IMR-90 (cell line): ENCODE data around the gene ERICH2. TPM values are rescaled to one million over a fixed set of nuclear protein-coding genes. Genes with fewer than 3 reads are reported as not detected.

Experiments
- ATAC-seq: fragments of 200-7000 bp; cut with Tn5 transposase; 2 replicates; pipeline ENCODE4 v1.9.1; 2020; ENCODE audit warnings: low read depth, mild to moderate bottlenecking, moderate library complexity
- BruUV-seq: library from RNA; stranded (reverse); fragments of 400-500 nt; replicated peaks from 2 replicates; lab custom pipeline; 2021; lab: Mats Ljungman, UMichigan
- CTCF ChIA-PET: fragments of 300-600 bp; formaldehyde crosslinking; extraction: SDS; loops from one replicate; lab custom pipeline; 2021; ENCODE audit warnings: antibody characterized with exemption; lab: Yijun Ruan, JAX
- POLR2A ChIA-PET: fragments of 300-600 bp; sonication (Branson Sonifier 250); formaldehyde crosslinking; loops from one replicate; lab custom pipeline; 2022; ENCODE audit warnings: antibody characterized with exemption; ENCODE audit not compliant: unreplicated experiment; lab: Charles Lee
- DNase-seq: peaks from one replicate; pipeline ENCODE4 v3.0.0; 2013
- H2AFZ ChIP-seq: replicated peaks from 2 replicates; pipeline ENCODE3; 2013; ENCODE audit warnings: low read length, mild to moderate bottlenecking; ENCODE audit not compliant: poor library complexity
- H2AK5ac ChIP-seq: 2 replicates; pipeline ENCODE4 v1.6.1; 2013; ENCODE audit warnings: low read depth, low read length, inconsistent platforms
- H2AK9ac ChIP-seq: replicated peaks from 2 replicates; pipeline ENCODE3; 2013; ENCODE audit warnings: mild to moderate bottlenecking, low read depth, low read length, moderate library complexity; ENCODE audit not compliant: poor library complexity
- H2BK120ac ChIP-seq: 2 replicates; pipeline ENCODE4 v1.6.1; 2013; ENCODE audit warnings: low read depth, low read length, inconsistent platforms
- H2BK15ac ChIP-seq: 3 replicates; pipeline ENCODE4 v1.6.1; 2013; ENCODE audit warnings: low read depth, low read length, inconsistent platforms
- H2BK20ac ChIP-seq: 2 replicates; pipeline ENCODE4 v1.6.1; 2013; ENCODE audit warnings: low read depth, mild to moderate bottlenecking, inconsistent platforms, low read length, moderate library complexity
- H2BK5ac ChIP-seq: 2 replicates; pipeline ENCODE4 v1.6.1; 2013; ENCODE audit warnings: mild to moderate bottlenecking, low read depth, low read length, inconsistent platforms; ENCODE audit not compliant: poor library complexity, severe bottlenecking
- H3K14ac ChIP-seq: replicated peaks from 2 replicates; pipeline ENCODE4 v1.6.1; 2013; ENCODE audit warnings: low read depth, low read length, inconsistent platforms
- H3K18ac ChIP-seq: 2 replicates; pipeline ENCODE4 v1.6.1; 2013; ENCODE audit warnings: low read depth, low read length, control low read depth
- H3K23ac ChIP-seq: 2 replicates; pipeline ENCODE4 v1.6.1; 2013; ENCODE audit warnings: low read depth, low read length, inconsistent platforms
- H3K27ac ChIP-seq: 2 replicates; pipeline ENCODE4 v1.5.1; 2013; ENCODE audit warnings: mild to moderate bottlenecking, control low read depth, low read length; ENCODE audit not compliant: insufficient read depth
- H3K27me3 ChIP-seq: 2 replicates; pipeline ENCODE4 v1.6.1; 2013; ENCODE audit warnings: low read length; ENCODE audit not compliant: control insufficient read depth, insufficient read depth
- H3K36me3 ChIP-seq: 2 replicates; pipeline ENCODE4 v1.6.1; 2013; ENCODE audit warnings: low read length, mixed read lengths; ENCODE audit not compliant: control insufficient read depth, insufficient read depth
- H3K4ac ChIP-seq: 2 replicates; pipeline ENCODE4 v1.6.1; 2013; ENCODE audit warnings: low read depth, low read length, inconsistent platforms
- H3K4me1 ChIP-seq: 2 replicates; pipeline ENCODE4 v1.6.1; 2013; ENCODE audit warnings: low read length, mixed read lengths; ENCODE audit not compliant: control insufficient read depth, insufficient read depth
- H3K4me2 ChIP-seq: 2 replicates; pipeline ENCODE4 v1.6.1; 2013; ENCODE audit warnings: low read depth, mild to moderate bottlenecking, control low read depth, low read length, moderate library complexity
- H3K4me3 ChIP-seq: 2 replicates; pipeline ENCODE4 v1.5.1; 2013; ENCODE audit warnings: low read depth, mild to moderate bottlenecking, control low read depth, low read length, moderate library complexity; ENCODE audit not compliant: insufficient read depth
- H3K56ac ChIP-seq: 2 replicates; pipeline ENCODE4 v1.6.1; 2013; ENCODE audit warnings: low read length, inconsistent platforms; ENCODE audit not compliant: insufficient read depth; ENCODE audit errors: extremely low read depth
- H3K79me1 ChIP-seq, 2 experiments: 2 replicates each; pipeline ENCODE4 v1.6.1; 2013; ENCODE audit warnings: low read length in 2 of 2, inconsistent platforms in 1 of 2, low read depth in 1 of 2
- H3K9ac ChIP-seq: 2 replicates; pipeline ENCODE4 v1.6.1; 2013; ENCODE audit warnings: low read depth, low read length, control low read depth
- H3K9me1 ChIP-seq: 2 replicates; pipeline ENCODE4 v1.6.1; 2013; ENCODE audit warnings: low read length, inconsistent platforms; ENCODE audit not compliant: insufficient read depth
- H3K9me3 ChIP-seq: 2 replicates; pipeline ENCODE4 v1.6.1; 2013; ENCODE audit warnings: low read length; ENCODE audit not compliant: control insufficient read depth, insufficient read depth
- H4K20me1 ChIP-seq: 2 replicates; pipeline ENCODE4 v1.6.1; 2013; ENCODE audit warnings: low read length, inconsistent platforms; ENCODE audit not compliant: insufficient read depth
- H4K5ac ChIP-seq: 2 replicates; pipeline ENCODE4 v1.6.1; 2013; ENCODE audit warnings: mild to moderate bottlenecking, low read depth, low read length, control low read depth
- H4K8ac ChIP-seq, 2 experiments: 2 replicates each; pipeline ENCODE4 v1.6.1; 2013; ENCODE audit warnings: low read depth in 2 of 2, low read length in 2 of 2, control low read depth in 1 of 2, inconsistent platforms in 1 of 2
- H4K91ac ChIP-seq: 2 replicates; pipeline ENCODE4 v1.6.1; 2013; ENCODE audit warnings: low read depth, low read length, inconsistent platforms; ENCODE audit not compliant: insufficient read depth
- CTCF ChIP-seq: conservative IDR thresholded peaks from 2 replicates; pipeline ENCODE4 v1.5.1; 2012; ENCODE audit warnings: mild to moderate bottlenecking, low read depth, low read length, improper control_type of control experiment
- FOS ChIP-seq: fragments of 150-350 bp; IDR thresholded peaks from 2 replicates; pipeline ENCODE4 v1.6.1; 2016; ENCODE audit warnings: low read depth, low read length
- MAFK ChIP-seq: IDR thresholded peaks from 2 replicates; pipeline ENCODE4 v1.6.1; 2012; ENCODE audit warnings: low read depth, low read length, improper control_type of control experiment
- MAZ ChIP-seq: IDR thresholded peaks from 2 replicates; pipeline ENCODE4 v1.6.1; 2012; ENCODE audit warnings: low read depth, mild to moderate bottlenecking, low read length, improper control_type of control experiment, moderate library complexity, borderline replicate concordance
- NFE2L2 ChIP-seq: fragments of 150-350 bp; IDR thresholded peaks from 2 replicates; pipeline ENCODE4 v1.6.1; 2016; ENCODE audit warnings: low read depth, mild to moderate bottlenecking, low read length
- POLR2A ChIP-seq: IDR thresholded peaks from 2 replicates; pipeline ENCODE4 v1.6.1; 2012; ENCODE audit warnings: mild to moderate bottlenecking, low read depth, low read length
- RCOR1 ChIP-seq: IDR thresholded peaks from 2 replicates; pipeline ENCODE4 v1.6.1; 2012; ENCODE audit warnings: mild to moderate bottlenecking, low read length, improper control_type of control experiment; ENCODE audit not compliant: insufficient replicate concordance
- RFX5 ChIP-seq: IDR thresholded peaks from 2 replicates; pipeline ENCODE4 v1.8.0; 2012; ENCODE audit warnings: low read depth, mild to moderate bottlenecking, low read length, moderate library complexity
- USF2 ChIP-seq: fragments of 150-350 bp; IDR thresholded peaks from 2 replicates; pipeline ENCODE4 v1.6.1; 2017; ENCODE audit warnings: mild to moderate bottlenecking, antibody characterized with exemption, low read length, low read depth
- WGBS, 2 experiments: methylation state at CpG; one replicate each; pipeline versions ENCODE4 v1.1.5 to v1.1.7; 2013; ENCODE audit warnings: missing lambda C conversion rate in 2 of 2; ENCODE audit not compliant: insufficient read length in 1 of 2; ENCODE audit errors: extremely low coverage in 2 of 2; 5-methylcytosine and 5-hydroxymethylcytosine counted together
- dilution Hi-C: fragments of 300-500 bp; cut with HindIII; formaldehyde crosslinking; loops from one replicate; pipeline ENCODE4 v1.14.3; 2018; ENCODE audit warnings: low sequenced_read_pairs; ENCODE audit not compliant: unreplicated experiment
- in situ Hi-C: fragments of 300-500 bp; cut with MboI; formaldehyde crosslinking; loops from 3 replicates; pipeline ENCODE4 v1.14.3; 2019; ENCODE audit warnings: low sequenced_read_pairs, inconsistent platforms, mixed read lengths
- intact Hi-C: fragments of 100-400 bp; cut with micrococcal nuclease; formaldehyde crosslinking; loops from 2 replicates; pipeline ENCODE4 v1.10.0; 2022
- polyA plus RNA-seq, 3 experiments: library from polyadenylated mRNA; depleted of rRNA; stranded (reverse); fragments of >200 nt; gene quantifications; 2 replicates each; pipeline ENCODE4 v1.2.3, GENCODE V29; 2012; ENCODE audit warnings: low replicate concordance in 1 of 3
- total RNA-seq: library from RNA; depleted of rRNA; stranded (reverse); fragments of >200 nt; gene quantifications from 2 replicates; pipeline ENCODE4 v1.2.3, GENCODE V29; 2012

Gene ERICH2
- total and polyA plus RNA-seq, 2 of the 4 experiments (the other 2 are of a cell fraction), result not detected

GRCh38 chr2:170830166-170830565 is 60.0 kb downstream of the ERICH2 start:
- Histone ChIP-seq H3K4me3 (no peak overlapping the region), H3K14ac (no peak overlapping the region), H4K5ac (no peak overlapping the region), H3K27me3 (peaks cover 12% of the 10 kb centered on the region), H3K9me1 (no peaks in the 10 kb centered on the region), H3K27ac (no peak overlapping the region), H2BK20ac (no peak overlapping the region), H3K4ac (no peak overlapping the region), H2BK5ac (no peak overlapping the region), H2AFZ (no peak overlapping the region), H3K18ac (no peak overlapping the region), H4K91ac (no peak overlapping the region), H4K8ac (no peak overlapping the region), H3K9me3 (no peaks in the 10 kb centered on the region), H3K4me2 (no peak overlapping the region), H2BK15ac (no peak overlapping the region), H2AK9ac (no peak overlapping the region), H3K56ac (no peak overlapping the region), H3K23ac (no peak overlapping the region), H3K79me1 (no peaks in the 10 kb centered on the region), H3K36me3 (no peaks in the 10 kb centered on the region), H3K9ac (no peak overlapping the region), H2AK5ac (no peak overlapping the region), H2BK120ac (no peak overlapping the region), H4K20me1 (no peaks in the 10 kb centered on the region), H3K4me1 (no peaks in the 10 kb centered on the region)
- CTCF ChIA-PET, result no interaction called here
- BruUV-seq, result no TSS peak
- no peak for ATAC-seq
- WGBS, 2 experiments, result 50% methylated on average over 1 of the region's 3 CpGs; no CpG with 5 or more reads in 1 of the 2 experiments
- intact Hi-C loops (no loop called here), in situ Hi-C loops (no loop called here), dilution Hi-C loops (no loop called here)
- TF ChIP-seq NFE2L2 (no peak), MAFK (no peak), USF2 (no peak), MAZ (no peak), CTCF (no peak), RFX5 (no peak), POLR2A (no peak), FOS (no peak), RCOR1 (no peak)
- DNase-seq, result no peak
- POLR2A ChIA-PET, result no interaction called here
